Measurements from ENCODE around the gene FRMD4A.

FRMD4A gene

GRCh38 chr10:13733071-13733470 lies 597.7 kb downstream of the FRMD4A start:
- H3F3A ChIP-seq (ENCODE audit: control insufficient read depth, insufficient read depth), result no peaks in the 10 kb centered on the region
- H3K36me3 ChIP-seq (ENCODE audit: control insufficient read depth, low read length), result no peaks in the 10 kb centered on the region
- H3K4me2 ChIP-seq (ENCODE audit: low read length), result no peak overlapping the region
- no peaks in the 10 kb centered on the region for H3K9me3 ChIP-seq (ENCODE audit: control insufficient read depth, insufficient read depth, low read length)
- H3K9me2 ChIP-seq (replicated peaks; ENCODE audit: control insufficient read depth, low read length), result no peaks in the 10 kb centered on the region
- H3K4me3 ChIP-seq (ENCODE audit: low read length), result no peak overlapping the region
- peaks cover 5% of the 10 kb centered on the region; the same call in 1 of the 2 replicates for H3K27me3 ChIP-seq (ENCODE audit: control insufficient read depth, low read length)
- TF ChIP-seq, protein P1, sequence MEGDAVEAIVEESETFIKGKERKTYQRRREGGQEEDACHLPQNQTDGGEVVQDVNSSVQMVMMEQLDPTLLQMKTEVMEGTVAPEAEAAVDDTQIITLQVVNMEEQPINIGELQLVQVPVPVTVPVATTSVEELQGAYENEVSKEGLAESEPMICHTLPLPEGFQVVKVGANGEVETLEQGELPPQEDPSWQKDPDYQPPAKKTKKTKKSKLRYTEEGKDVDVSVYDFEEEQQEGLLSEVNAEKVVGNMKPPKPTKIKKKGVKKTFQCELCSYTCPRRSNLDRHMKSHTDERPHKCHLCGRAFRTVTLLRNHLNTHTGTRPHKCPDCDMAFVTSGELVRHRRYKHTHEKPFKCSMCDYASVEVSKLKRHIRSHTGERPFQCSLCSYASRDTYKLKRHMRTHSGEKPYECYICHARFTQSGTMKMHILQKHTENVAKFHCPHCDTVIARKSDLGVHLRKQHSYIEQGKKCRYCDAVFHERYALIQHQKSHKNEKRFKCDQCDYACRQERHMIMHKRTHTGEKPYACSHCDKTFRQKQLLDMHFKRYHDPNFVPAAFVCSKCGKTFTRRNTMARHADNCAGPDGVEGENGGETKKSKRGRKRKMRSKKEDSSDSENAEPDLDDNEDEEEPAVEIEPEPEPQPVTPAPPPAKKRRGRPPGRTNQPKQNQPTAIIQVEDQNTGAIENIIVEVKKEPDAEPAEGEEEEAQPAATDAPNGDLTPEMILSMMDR (IDR thresholded peaks at IDR 0.05; ENCODE audit: low read depth, low read length, poor library complexity, severe bottlenecking), result no peak
- TF ChIP-seq EZH2phosphoT487 (IDR thresholded peaks at IDR 0.05; ENCODE audit: borderline replicate concordance, low read length), result no peak
- no peaks in the 10 kb centered on the region for H3K79me2 ChIP-seq (ENCODE audit: control insufficient read depth, low read length)
- H3K27ac ChIP-seq (ENCODE audit: low read depth, low read length), result no peak overlapping the region
- H3K4me1 ChIP-seq (ENCODE audit: control insufficient read depth, low read length), result no peaks in the 10 kb centered on the region
- H4K20me1 ChIP-seq (ENCODE audit: control insufficient read depth, insufficient read depth, low read depth, low read length), result no peaks in the 10 kb centered on the region

- Histone ChIP-seq H3K9me2 (replicated peaks; ENCODE audit: control insufficient read depth, low read length) (no peaks in the 10 kb centered on the region), H3K36me3 (ENCODE audit: control insufficient read depth, low read length) (no peaks in the 10 kb centered on the region), H3K27ac (ENCODE audit: low read depth, low read length) (no peak overlapping the region), H3F3A (ENCODE audit: control insufficient read depth, insufficient read depth) (no peaks in the 10 kb centered on the region), H3K27me3 (ENCODE audit: control insufficient read depth, low read length) (peaks cover 5% of the 10 kb centered on the region; the same call in 1 of the 2 replicates), H3K4me1 (ENCODE audit: control insufficient read depth, low read length) (no peaks in the 10 kb centered on the region), H3K4me2 (ENCODE audit: low read length) (no peak overlapping the region), H3K9me3 (ENCODE audit: control insufficient read depth, insufficient read depth, low read length) (no peaks in the 10 kb centered on the region), H3K79me2 (ENCODE audit: control insufficient read depth, low read length) (no peaks in the 10 kb centered on the region), H3K4me3 (ENCODE audit: low read length) (no peak overlapping the region), H4K20me1 (ENCODE audit: control insufficient read depth, insufficient read depth, low read depth, low read length) (no peaks in the 10 kb centered on the region)
- no peak for TF ChIP-seq EZH2phosphoT487 (IDR thresholded peaks at IDR 0.05; ENCODE audit: borderline replicate concordance, low read length)
- TF ChIP-seq, protein P1 (IDR thresholded peaks at IDR 0.05; ENCODE audit: low read depth, low read length, poor library complexity, severe bottlenecking), result no peak
These were observed 598.3 kb downstream of the FRMD4A start for GRCh38 chr10:13732465-13732881.

- Histone ChIP-seq H4K20me1 (ENCODE audit: control insufficient read depth, insufficient read depth, low read depth, low read length) (no peaks in the 10 kb centered on the region), H3K79me2 (ENCODE audit: control insufficient read depth, low read length) (no peaks in the 10 kb centered on the region), H3K27me3 (ENCODE audit: control insufficient read depth, low read length) (peaks cover 5% of the 10 kb centered on the region; the same call in 1 of the 2 replicates), H3K4me1 (ENCODE audit: control insufficient read depth, low read length) (no peaks in the 10 kb centered on the region), H3K9me3 (ENCODE audit: control insufficient read depth, insufficient read depth, low read length) (no peaks in the 10 kb centered on the region), H3K4me2 (ENCODE audit: low read length) (no peak overlapping the region), H3K27ac (ENCODE audit: low read depth, low read length) (no peak overlapping the region), H3K9me2 (replicated peaks; ENCODE audit: control insufficient read depth, low read length) (no peaks in the 10 kb centered on the region), H3K36me3 (ENCODE audit: control insufficient read depth, low read length) (no peaks in the 10 kb centered on the region), H3K4me3 (ENCODE audit: low read length) (no peak overlapping the region), H3F3A (ENCODE audit: control insufficient read depth, insufficient read depth) (no peaks in the 10 kb centered on the region)
- TF ChIP-seq, protein P1 (IDR thresholded peaks at IDR 0.05; ENCODE audit: low read depth, low read length, poor library complexity, severe bottlenecking), result no peak
- TF ChIP-seq EZH2phosphoT487 (IDR thresholded peaks at IDR 0.05; ENCODE audit: borderline replicate concordance, low read length), result no peak
These were observed 598.9 kb downstream of the FRMD4A start for GRCh38 chr10:13731799-13732198.
